ENCODE results near the gene MACROD1.

DNA sequence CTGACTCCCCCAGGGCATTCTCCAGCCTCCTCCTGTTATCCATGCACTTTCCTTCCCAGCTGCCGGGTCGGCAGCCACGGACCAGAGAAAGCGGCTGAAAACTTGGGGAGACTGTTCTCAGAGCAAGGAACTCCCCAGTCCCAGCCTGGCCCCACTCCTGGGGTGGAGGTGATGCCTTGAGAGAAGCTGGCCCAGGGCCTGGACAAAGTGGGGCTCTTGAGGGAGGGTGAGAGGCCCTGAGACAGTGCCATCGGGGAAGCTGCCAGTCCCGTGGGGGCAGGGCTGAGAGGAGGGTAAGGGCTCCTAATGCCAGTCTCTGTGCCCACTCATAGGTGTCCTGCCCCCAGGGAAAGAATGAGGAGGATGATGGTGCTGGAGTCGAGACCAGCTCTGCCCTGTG is 76.4 kb downstream of the MACROD1 start:
- TF ChIP-seq, protein P1, sequence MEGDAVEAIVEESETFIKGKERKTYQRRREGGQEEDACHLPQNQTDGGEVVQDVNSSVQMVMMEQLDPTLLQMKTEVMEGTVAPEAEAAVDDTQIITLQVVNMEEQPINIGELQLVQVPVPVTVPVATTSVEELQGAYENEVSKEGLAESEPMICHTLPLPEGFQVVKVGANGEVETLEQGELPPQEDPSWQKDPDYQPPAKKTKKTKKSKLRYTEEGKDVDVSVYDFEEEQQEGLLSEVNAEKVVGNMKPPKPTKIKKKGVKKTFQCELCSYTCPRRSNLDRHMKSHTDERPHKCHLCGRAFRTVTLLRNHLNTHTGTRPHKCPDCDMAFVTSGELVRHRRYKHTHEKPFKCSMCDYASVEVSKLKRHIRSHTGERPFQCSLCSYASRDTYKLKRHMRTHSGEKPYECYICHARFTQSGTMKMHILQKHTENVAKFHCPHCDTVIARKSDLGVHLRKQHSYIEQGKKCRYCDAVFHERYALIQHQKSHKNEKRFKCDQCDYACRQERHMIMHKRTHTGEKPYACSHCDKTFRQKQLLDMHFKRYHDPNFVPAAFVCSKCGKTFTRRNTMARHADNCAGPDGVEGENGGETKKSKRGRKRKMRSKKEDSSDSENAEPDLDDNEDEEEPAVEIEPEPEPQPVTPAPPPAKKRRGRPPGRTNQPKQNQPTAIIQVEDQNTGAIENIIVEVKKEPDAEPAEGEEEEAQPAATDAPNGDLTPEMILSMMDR (IDR thresholded peaks at IDR 0.05 in 8 of 11, conservative IDR thresholded peaks at IDR 0.05 in 3 of 11): no peak
- TF ChIP-seq POLR2AphosphoS5 (IDR thresholded peaks at IDR 0.05) (no peak), POLR2A (IDR thresholded peaks at IDR 0.05) (no peak)

All from spleen (tissue), 7 donors.